T-helper 1 cell treated with Interleukin-12 subunit alpha and Interleukin-12 subunit beta and Interleukin-4 antibody, amounts not matched to agents 30 μg/mL and 1 μg/mL, for 36 hours (primary cell): ENCODE results near the gene LCLAT1.

Experiments
- H3K27ac Mint-ChIP-seq: one replicate; pipeline ENCODE4 v1.8.0; 2021; ENCODE audit warnings: mild to moderate bottlenecking, mixed read lengths
- H3K27me3 Mint-ChIP-seq: one replicate; pipeline ENCODE4 v1.8.0; 2021; ENCODE audit warnings: low read depth, mixed read lengths
- H3K36me3 Mint-ChIP-seq: one replicate; pipeline ENCODE4 v1.8.0; 2021; ENCODE audit warnings: low read depth, mixed read lengths
- H3K4me1 Mint-ChIP-seq: one replicate; pipeline ENCODE4 v1.8.0; 2021; ENCODE audit warnings: low read depth, mixed read lengths
- H3K4me3 Mint-ChIP-seq: one replicate; pipeline ENCODE4 v1.8.0; 2021; ENCODE audit warnings: mild to moderate bottlenecking, moderate library complexity, mixed read lengths
- H3K9me3 Mint-ChIP-seq: one replicate; pipeline ENCODE4 v1.8.0; 2021; ENCODE audit warnings: mixed read lengths

The LCLAT1 gene

GRCh38 chr2:30681022-30681421, 234.0 kb downstream of the LCLAT1 start:
- no peaks in the 10 kb centered on the region for H3K27me3 Mint-ChIP-seq
- no peaks in the 10 kb centered on the region for H3K9me3 Mint-ChIP-seq
- no peaks in the 10 kb centered on the region for H3K4me1 Mint-ChIP-seq
- no peak overlapping the region for H3K27ac Mint-ChIP-seq
- H3K4me3 Mint-ChIP-seq, result no peak overlapping the region
- no peaks in the 10 kb centered on the region for H3K36me3 Mint-ChIP-seq

GRCh38 chr2:30683236-30683956, 236.3 kb downstream of the LCLAT1 start:
- Mint-ChIP-seq H3K4me1 (no peaks in the 10 kb centered on the region), H3K4me3 (no peak overlapping the region), H3K9me3 (no peaks in the 10 kb centered on the region)

DNA sequence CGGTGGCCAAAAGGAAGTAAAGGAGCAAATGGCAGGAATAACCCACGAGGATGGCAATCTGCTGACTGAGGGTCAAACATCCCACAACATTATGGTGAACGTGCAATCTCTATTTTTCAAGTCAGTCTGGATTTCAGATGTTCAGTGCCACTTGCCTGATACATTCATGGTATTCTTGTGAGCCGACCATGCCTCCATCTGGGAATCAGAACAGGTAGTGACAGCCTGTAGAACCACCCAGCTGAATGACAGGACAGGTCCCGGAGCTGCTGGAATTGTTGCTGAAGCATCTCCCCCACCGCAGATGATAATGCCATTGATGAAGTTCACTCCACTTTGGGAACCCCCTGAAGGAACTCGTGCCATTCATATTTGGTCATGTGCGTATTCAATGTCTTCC, 237.0 kb downstream of the LCLAT1 start:
- no peaks in the 10 kb centered on the region for H3K4me1 Mint-ChIP-seq
- H3K9me3 Mint-ChIP-seq, result no peaks in the 10 kb centered on the region
- H3K36me3 Mint-ChIP-seq, result no peaks in the 10 kb centered on the region
- H3K4me3 Mint-ChIP-seq, result no peak overlapping the region
- H3K27me3 Mint-ChIP-seq, result no peaks in the 10 kb centered on the region
- no peak overlapping the region for H3K27ac Mint-ChIP-seq

More at GRCh38 chr2:30683236-30683956, 236.3 kb downstream of the LCLAT1 start:
- no peaks in the 10 kb centered on the region for H3K27me3 Mint-ChIP-seq
- no peak overlapping the region for H3K27ac Mint-ChIP-seq
- H3K36me3 Mint-ChIP-seq, result no peaks in the 10 kb centered on the region

DNA sequence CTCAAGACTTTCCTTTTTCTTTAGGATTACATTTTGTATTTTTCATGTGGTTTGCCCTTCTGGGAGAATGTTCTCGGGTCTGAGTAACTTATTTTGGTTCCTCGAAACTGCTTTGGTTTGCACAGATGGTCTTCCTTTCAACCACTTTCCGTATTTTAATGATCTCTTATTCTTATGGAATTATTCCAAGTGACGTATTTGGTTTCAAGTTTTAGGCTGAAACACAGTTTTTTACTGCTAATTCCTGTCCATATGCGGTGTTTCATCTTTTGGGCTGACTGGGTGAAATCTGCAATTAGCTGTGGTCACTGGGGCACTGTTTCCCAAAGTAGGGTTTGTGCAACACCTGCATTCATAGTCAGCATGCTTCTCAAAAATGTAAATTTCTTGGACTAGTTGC, 237.5 kb downstream of the LCLAT1 start:
- H3K36me3 Mint-ChIP-seq, result no peaks in the 10 kb centered on the region
- no peaks in the 10 kb centered on the region for H3K9me3 Mint-ChIP-seq
- H3K4me1 Mint-ChIP-seq, result no peaks in the 10 kb centered on the region
- H3K4me3 Mint-ChIP-seq, result no peak overlapping the region
- no peaks in the 10 kb centered on the region for H3K27me3 Mint-ChIP-seq
- no peak overlapping the region for H3K27ac Mint-ChIP-seq

DNA sequence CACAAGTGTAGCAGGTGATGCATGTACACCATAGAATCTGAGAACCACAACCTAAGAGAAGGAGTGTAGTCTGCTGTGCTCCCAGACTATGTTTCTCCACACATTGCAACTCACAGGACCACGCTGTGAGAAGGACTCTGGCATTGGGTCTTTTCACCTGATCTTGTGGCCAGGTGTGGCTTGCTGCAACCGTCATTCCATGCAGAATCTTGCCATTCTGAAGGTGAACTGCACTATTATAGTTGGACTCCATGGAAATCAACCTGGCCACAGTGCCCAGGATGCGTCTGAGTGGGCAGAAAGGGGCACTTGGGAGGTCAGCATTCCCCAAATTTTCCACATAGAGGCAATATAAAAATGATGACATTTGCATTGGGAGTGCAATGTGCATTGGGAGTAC, 237.9 kb downstream of the LCLAT1 start:
- H3K9me3 Mint-ChIP-seq, result no peaks in the 10 kb centered on the region
- H3K36me3 Mint-ChIP-seq, result no peaks in the 10 kb centered on the region
- H3K27me3 Mint-ChIP-seq, result no peaks in the 10 kb centered on the region
- H3K4me1 Mint-ChIP-seq, result no peaks in the 10 kb centered on the region
- H3K27ac Mint-ChIP-seq, result no peak overlapping the region
- H3K4me3 Mint-ChIP-seq, result no peak overlapping the region

GRCh38 chr2:30686000-30686399, 239.0 kb downstream of the LCLAT1 start:
- Mint-ChIP-seq H3K27ac (no peak overlapping the region), H3K36me3 (no peaks in the 10 kb centered on the region), H3K4me1 (no peaks in the 10 kb centered on the region), H3K9me3 (no peaks in the 10 kb centered on the region), H3K27me3 (no peaks in the 10 kb centered on the region), H3K4me3 (no peak overlapping the region)

- H3K9me3 Mint-ChIP-seq, result no peaks in the 10 kb centered on the region
- no peak overlapping the region for H3K4me3 Mint-ChIP-seq
- no peaks in the 10 kb centered on the region for H3K4me1 Mint-ChIP-seq
- no peaks in the 10 kb centered on the region for H3K36me3 Mint-ChIP-seq
- H3K27me3 Mint-ChIP-seq, result no peaks in the 10 kb centered on the region
- H3K27ac Mint-ChIP-seq, result no peak overlapping the region
Measured at GRCh38 chr2:30686669-30687068, 239.6 kb downstream of the LCLAT1 start.

GRCh38 chr2:30688956-30689401, 241.9 kb downstream of the LCLAT1 start:
- no peaks in the 10 kb centered on the region for H3K27me3 Mint-ChIP-seq
- H3K4me1 Mint-ChIP-seq, result no peaks in the 10 kb centered on the region
- no peak overlapping the region for H3K4me3 Mint-ChIP-seq
- no peak overlapping the region for H3K27ac Mint-ChIP-seq
- no peaks in the 10 kb centered on the region for H3K9me3 Mint-ChIP-seq
- H3K36me3 Mint-ChIP-seq, result no peaks in the 10 kb centered on the region

GRCh38 chr2:30689496-30690125, 242.6 kb downstream of the LCLAT1 start:
- no peaks in the 10 kb centered on the region for H3K36me3 Mint-ChIP-seq
- no peak overlapping the region for H3K4me3 Mint-ChIP-seq
- no peaks in the 10 kb centered on the region for H3K27me3 Mint-ChIP-seq
- no peak overlapping the region for H3K27ac Mint-ChIP-seq
- H3K4me1 Mint-ChIP-seq, result no peaks in the 10 kb centered on the region
- no peaks in the 10 kb centered on the region for H3K9me3 Mint-ChIP-seq

GRCh38 chr2:30690126-30690561, 243.1 kb downstream of the LCLAT1 start:
- no peak overlapping the region for H3K4me3 Mint-ChIP-seq
- H3K27me3 Mint-ChIP-seq, result no peaks in the 10 kb centered on the region

GRCh38 chr2:30691091-30691947, 244.3 kb downstream of the LCLAT1 start:
- Mint-ChIP-seq H3K27me3 (peaks cover 6% of the 10 kb centered on the region), H3K4me3 (no peak overlapping the region), H3K9me3 (no peaks in the 10 kb centered on the region), H3K4me1 (no peaks in the 10 kb centered on the region), H3K36me3 (no peaks in the 10 kb centered on the region), H3K27ac (no peak overlapping the region)

More at GRCh38 chr2:30690126-30690561, 243.1 kb downstream of the LCLAT1 start:
- Mint-ChIP-seq H3K9me3 (no peaks in the 10 kb centered on the region), H3K27ac (no peak overlapping the region), H3K4me1 (no peaks in the 10 kb centered on the region), H3K36me3 (no peaks in the 10 kb centered on the region)

DNA sequence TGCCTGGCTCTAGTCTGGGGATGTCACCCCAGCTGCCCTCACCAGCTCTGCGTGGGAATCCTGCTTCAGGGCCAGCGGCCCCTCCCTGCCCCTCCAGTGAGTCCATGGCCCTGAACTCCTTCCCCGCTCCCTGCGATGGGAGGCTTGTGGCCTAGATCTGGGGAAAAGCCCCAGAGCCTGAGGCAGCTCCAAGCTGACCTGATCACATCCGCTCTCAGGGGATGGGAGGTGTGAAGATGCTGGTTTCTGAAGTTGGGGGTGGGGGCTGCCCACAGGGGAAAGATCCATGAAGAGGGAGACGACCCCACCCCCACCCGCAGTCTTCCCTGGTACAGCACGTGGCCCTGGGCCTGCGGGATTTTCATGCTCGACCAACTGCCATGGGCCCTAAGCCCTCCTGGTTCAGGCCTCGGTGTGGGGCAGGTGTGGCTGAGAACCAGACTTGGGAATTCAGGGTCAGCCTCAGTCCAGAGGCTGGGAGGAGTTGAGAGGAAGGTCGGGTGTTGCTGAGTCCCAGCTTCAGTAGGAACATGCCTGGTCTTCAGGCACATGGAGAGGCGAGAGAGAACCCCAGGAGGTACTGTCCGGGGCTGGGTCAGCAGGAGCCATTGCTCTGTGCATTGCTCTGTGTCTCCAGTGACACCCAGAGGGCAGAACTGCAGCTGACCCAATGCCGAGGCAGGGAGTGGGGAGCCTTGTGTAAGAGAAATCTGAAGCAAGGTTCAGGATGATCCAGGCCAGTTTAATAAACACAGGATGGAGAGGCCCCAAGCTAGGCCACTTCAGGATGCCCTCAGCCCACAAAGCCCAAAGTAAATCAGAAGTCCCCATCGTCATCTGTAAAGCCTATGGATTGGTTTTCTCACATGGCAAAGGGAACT, 245.1 kb downstream of the LCLAT1 start:
- peaks cover 6% of the 10 kb centered on the region for H3K27me3 Mint-ChIP-seq
- H3K9me3 Mint-ChIP-seq, result no peaks in the 10 kb centered on the region
- H3K27ac Mint-ChIP-seq, result no peak overlapping the region
- no peaks in the 10 kb centered on the region for H3K4me1 Mint-ChIP-seq
- no peak overlapping the region for H3K4me3 Mint-ChIP-seq
- no peaks in the 10 kb centered on the region for H3K36me3 Mint-ChIP-seq

DNA sequence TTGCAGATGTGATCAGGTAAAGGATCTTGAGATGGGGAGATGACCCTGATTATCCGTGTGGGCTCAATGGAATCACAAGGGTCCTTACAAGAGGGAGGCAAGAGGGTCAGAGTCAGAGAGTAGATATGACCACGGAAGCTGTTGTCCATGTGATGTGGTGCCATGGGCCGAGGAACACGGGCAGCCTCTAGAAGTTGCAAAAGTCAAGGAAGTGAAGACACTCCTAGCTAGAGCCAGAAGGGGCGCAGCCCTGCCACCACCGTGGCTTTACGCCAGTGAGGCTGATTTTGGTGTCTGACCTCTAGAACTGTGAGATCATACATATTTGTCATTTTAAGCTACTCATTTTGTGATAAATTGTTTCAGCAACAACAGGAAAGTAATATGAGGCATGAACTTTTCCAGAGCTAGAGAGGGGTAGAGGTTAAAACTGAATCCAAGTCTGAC, 245.8 kb downstream of the LCLAT1 start:
- no peaks in the 10 kb centered on the region for H3K9me3 Mint-ChIP-seq
- peaks cover 6% of the 10 kb centered on the region for H3K27me3 Mint-ChIP-seq
- no peaks in the 10 kb centered on the region for H3K36me3 Mint-ChIP-seq

More for the DNA sequence above, 245.8 kb downstream of the LCLAT1 start:
- Mint-ChIP-seq H3K27ac (no peak overlapping the region), H3K4me1 (no peaks in the 10 kb centered on the region), H3K4me3 (no peak overlapping the region)
